ENCODE data around the gene CD300LD. TPM values are rescaled to one million over a fixed set of nuclear protein-coding genes. Genes with fewer than 3 reads are reported as not detected.

CD300LD gene
- total and polyA plus RNA-seq, 2 donors (not counting 1 experiment from before 2014, with no cell fraction given), result not detected

DNA sequence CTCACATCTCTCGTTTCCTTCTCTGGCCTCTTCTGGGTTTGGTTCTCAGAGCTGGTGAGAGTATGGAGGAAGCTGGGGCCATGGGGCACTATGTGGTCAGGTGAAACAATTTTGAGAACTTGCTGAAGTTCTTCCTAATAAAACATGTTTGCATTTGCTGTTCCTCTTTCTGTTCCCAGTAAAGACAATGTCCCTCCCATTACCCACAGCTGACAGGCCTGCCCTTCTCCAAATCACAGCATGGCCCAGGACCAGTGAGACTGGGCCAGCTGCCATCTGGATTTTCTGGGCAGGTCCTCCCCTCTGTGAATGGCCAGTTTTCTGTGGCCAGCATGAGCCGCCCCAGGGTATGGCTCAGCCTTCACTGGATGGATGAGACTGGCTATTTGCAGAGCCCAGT lies 24.7 kb downstream of the CD300LD start, which contains the start of gene CD300H:
CD300H (minus strand) TSS at position 113 of the 400 bp plus-strand sequence.
- DNase-seq (ENCODE audit: low read depth in 2 of 2), result peak in 1 of 2 donors; percentile 21
- Histone ChIP-seq H3K9ac (ENCODE audit: insufficient read depth, low read length) (no peak within 1 kb of the TSS), H3K4me3 (replicated peaks in 1 of 4; ENCODE audit: control extremely low read depth in 1 of 4, insufficient read depth in 1 of 4, low read depth in 3 of 4, low read length in 4 of 4) (no peak within 1 kb of the TSS), H3K4me1 (ENCODE audit: control insufficient read depth, extremely low read depth, insufficient read depth, low read length) (no peaks in the 10 kb centered on the region), H3K79me2 (ENCODE audit: control insufficient read depth, insufficient read depth, low read length) (no peaks in the 10 kb centered on the region), H3K27me3 (ENCODE audit: control insufficient read depth, insufficient read depth, low read length) (no peaks in the 10 kb centered on the region), H3K36me3 (ENCODE audit: control insufficient read depth, insufficient read depth, low read length) (no peaks in the 10 kb centered on the region), H4K20me1 (ENCODE audit: control insufficient read depth, extremely low read depth, insufficient read depth, low read length) (no peaks in the 10 kb centered on the region), H2AFZ (ENCODE audit: low read length) (no peak within 1 kb of the TSS), H3K4me2 (ENCODE audit: extremely low read depth, insufficient read depth, low read length) (no peak within 1 kb of the TSS), H3K9me3 (ENCODE audit: control insufficient read depth, insufficient read depth, low read depth, low read length) (no peaks in the 10 kb centered on the region), H3K27ac (ENCODE audit: insufficient read depth, low read length) (no peak within 1 kb of the TSS)
- no peak for TF ChIP-seq EZH2 (IDR thresholded peaks at IDR 0.05; ENCODE audit: low read length, missing control alignments)
- TF ChIP-seq, protein P1, sequence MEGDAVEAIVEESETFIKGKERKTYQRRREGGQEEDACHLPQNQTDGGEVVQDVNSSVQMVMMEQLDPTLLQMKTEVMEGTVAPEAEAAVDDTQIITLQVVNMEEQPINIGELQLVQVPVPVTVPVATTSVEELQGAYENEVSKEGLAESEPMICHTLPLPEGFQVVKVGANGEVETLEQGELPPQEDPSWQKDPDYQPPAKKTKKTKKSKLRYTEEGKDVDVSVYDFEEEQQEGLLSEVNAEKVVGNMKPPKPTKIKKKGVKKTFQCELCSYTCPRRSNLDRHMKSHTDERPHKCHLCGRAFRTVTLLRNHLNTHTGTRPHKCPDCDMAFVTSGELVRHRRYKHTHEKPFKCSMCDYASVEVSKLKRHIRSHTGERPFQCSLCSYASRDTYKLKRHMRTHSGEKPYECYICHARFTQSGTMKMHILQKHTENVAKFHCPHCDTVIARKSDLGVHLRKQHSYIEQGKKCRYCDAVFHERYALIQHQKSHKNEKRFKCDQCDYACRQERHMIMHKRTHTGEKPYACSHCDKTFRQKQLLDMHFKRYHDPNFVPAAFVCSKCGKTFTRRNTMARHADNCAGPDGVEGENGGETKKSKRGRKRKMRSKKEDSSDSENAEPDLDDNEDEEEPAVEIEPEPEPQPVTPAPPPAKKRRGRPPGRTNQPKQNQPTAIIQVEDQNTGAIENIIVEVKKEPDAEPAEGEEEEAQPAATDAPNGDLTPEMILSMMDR (conservative IDR thresholded peaks at IDR 0.05 in 1 of 2, IDR thresholded peaks at IDR 0.05 in 1 of 2; ENCODE audit: low read depth in 1 of 2, low read length in 2 of 2), result no peak

DNA sequence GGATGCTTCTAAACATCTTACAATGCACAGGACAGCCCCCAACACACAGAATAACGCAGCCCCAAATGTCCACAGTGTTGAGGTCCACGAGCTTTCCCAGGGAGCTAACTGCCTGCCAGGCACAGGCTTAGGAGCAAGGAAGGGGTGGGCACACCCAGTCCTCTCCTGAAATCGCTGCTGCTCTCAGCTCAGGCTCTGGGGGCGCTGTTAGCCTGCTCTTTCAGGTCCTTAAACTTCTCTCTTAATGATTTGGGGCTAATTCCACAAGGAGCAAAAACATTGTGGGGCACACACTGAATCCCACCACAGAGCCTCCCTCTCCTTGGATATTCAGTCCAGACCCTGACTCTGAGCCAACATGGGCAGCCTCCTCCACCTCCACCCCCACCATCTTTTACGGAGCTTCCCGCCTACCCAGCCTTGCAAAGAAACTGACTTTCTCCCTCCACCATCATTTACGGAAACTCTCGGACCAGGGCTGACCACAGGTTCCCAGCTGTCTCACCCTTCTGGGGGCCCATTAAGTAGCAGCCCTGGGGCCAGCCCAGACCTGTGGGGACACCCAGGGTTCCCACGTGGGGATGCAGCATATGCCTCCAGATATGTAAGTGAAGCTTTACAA lies 25.8 kb downstream of the CD300LD start:
- Histone ChIP-seq H3K36me3 (ENCODE audit: control insufficient read depth, insufficient read depth, low read length) (no peaks in the 10 kb centered on the region), H3K9ac (ENCODE audit: insufficient read depth, low read length) (no peak overlapping the region), H3K79me2 (ENCODE audit: control insufficient read depth, insufficient read depth, low read length) (no peaks in the 10 kb centered on the region), H3K27me3 (ENCODE audit: control insufficient read depth, insufficient read depth, low read length) (no peaks in the 10 kb centered on the region), H3K4me2 (ENCODE audit: extremely low read depth, insufficient read depth, low read length) (no peak overlapping the region), H3K4me1 (ENCODE audit: control insufficient read depth, extremely low read depth, insufficient read depth, low read length) (no peaks in the 10 kb centered on the region), H3K9me3 (ENCODE audit: control insufficient read depth, insufficient read depth, low read depth, low read length) (no peaks in the 10 kb centered on the region), H3K4me3 (replicated peaks in 1 of 4; ENCODE audit: control extremely low read depth in 1 of 4, insufficient read depth in 1 of 4, low read depth in 3 of 4, low read length in 4 of 4) (no peak overlapping the region), H4K20me1 (ENCODE audit: control insufficient read depth, extremely low read depth, insufficient read depth, low read length) (no peaks in the 10 kb centered on the region), H3K27ac (ENCODE audit: insufficient read depth, low read length) (no peak overlapping the region), H2AFZ (ENCODE audit: low read length) (no peak overlapping the region)
- peak; percentile 3 to 34 for DNase-seq (ENCODE audit: low read depth in 2 of 2)
- TF ChIP-seq EZH2 (IDR thresholded peaks at IDR 0.05; ENCODE audit: low read length, missing control alignments), result no peak
- TF ChIP-seq, protein P1 (conservative IDR thresholded peaks at IDR 0.05 in 1 of 2, IDR thresholded peaks at IDR 0.05 in 1 of 2; ENCODE audit: low read depth in 1 of 2, low read length in 2 of 2), result peak in 1 of 2 donors; percentile 30

DNA sequence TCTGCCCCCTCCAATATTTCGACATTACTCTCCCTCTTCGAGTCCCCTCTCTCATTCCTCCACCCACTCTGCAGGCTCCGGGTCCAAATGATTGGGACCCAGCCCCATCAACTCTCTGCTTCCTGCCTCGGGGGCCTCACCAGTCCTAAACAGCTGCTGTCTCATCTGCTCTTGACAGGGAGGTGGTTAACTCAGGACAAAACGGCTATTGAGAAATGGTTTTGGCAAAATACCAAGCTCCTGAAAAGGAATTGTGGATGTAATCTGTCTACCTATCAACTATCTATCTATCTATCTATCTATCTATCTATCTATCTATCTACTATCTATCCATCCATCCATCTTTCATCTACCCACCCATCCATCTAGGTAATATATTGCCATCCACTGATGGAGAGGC lies 27.0 kb downstream of the CD300LD start:
- no peaks in the 10 kb centered on the region for H3K4me1 ChIP-seq (ENCODE audit: control insufficient read depth, extremely low read depth, insufficient read depth, low read length)
- DNase-seq (ENCODE audit: low read depth in 2 of 2), result no peak
- H3K79me2 ChIP-seq (ENCODE audit: control insufficient read depth, insufficient read depth, low read length), result no peaks in the 10 kb centered on the region
- no peak overlapping the region for H3K4me2 ChIP-seq (ENCODE audit: extremely low read depth, insufficient read depth, low read length)
- no peaks in the 10 kb centered on the region for H4K20me1 ChIP-seq (ENCODE audit: control insufficient read depth, extremely low read depth, insufficient read depth, low read length)
- H3K27ac ChIP-seq (ENCODE audit: insufficient read depth, low read length), result no peak overlapping the region
- H3K27me3 ChIP-seq (ENCODE audit: control insufficient read depth, insufficient read depth, low read length), result no peaks in the 10 kb centered on the region
- no peak for TF ChIP-seq EZH2 (IDR thresholded peaks at IDR 0.05; ENCODE audit: low read length, missing control alignments)
- TF ChIP-seq, protein P1 (conservative IDR thresholded peaks at IDR 0.05 in 1 of 2, IDR thresholded peaks at IDR 0.05 in 1 of 2; ENCODE audit: low read depth in 1 of 2, low read length in 2 of 2), result no peak
- no peaks in the 10 kb centered on the region for H3K36me3 ChIP-seq (ENCODE audit: control insufficient read depth, insufficient read depth, low read length)
- no peak overlapping the region for H3K9ac ChIP-seq (ENCODE audit: insufficient read depth, low read length)
- no peak overlapping the region for H3K4me3 ChIP-seq (replicated peaks in 1 of 4; ENCODE audit: control extremely low read depth in 1 of 4, insufficient read depth in 1 of 4, low read depth in 3 of 4, low read length in 4 of 4)
- no peak overlapping the region for H2AFZ ChIP-seq (ENCODE audit: low read length)
- no peaks in the 10 kb centered on the region for H3K9me3 ChIP-seq (ENCODE audit: control insufficient read depth, insufficient read depth, low read depth, low read length)
